Measurements from ENCODE around the gene OR2A7.
"Not testable (repeated sequence)": the region's sequence is repeated elsewhere in the genome, so short reads cannot be mapped to it uniquely, and the experiment has no call there.

DNA sequence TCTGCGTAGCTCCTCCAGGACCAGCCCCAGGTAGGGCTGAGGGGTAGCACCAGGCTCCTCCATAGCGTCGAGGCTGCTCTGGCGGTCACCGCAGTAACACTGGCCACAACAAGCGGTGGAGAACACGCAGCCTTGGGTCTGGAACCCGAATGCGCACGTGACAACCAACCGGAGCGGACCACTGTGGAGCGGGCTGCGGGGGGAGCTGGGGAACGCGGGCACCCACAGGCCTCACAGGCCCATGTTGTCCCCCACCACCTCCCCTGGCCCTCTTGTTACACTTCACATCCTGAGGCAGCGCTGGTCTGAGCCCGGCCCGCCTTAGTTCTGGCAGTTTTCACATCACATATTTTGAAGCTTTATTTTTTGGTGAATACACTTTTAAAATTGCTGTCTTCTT lies 4.6 kb upstream of the OR2A7 start, which contains the start of gene CTAGE8:
- TF ChIP-seq, protein P1, sequence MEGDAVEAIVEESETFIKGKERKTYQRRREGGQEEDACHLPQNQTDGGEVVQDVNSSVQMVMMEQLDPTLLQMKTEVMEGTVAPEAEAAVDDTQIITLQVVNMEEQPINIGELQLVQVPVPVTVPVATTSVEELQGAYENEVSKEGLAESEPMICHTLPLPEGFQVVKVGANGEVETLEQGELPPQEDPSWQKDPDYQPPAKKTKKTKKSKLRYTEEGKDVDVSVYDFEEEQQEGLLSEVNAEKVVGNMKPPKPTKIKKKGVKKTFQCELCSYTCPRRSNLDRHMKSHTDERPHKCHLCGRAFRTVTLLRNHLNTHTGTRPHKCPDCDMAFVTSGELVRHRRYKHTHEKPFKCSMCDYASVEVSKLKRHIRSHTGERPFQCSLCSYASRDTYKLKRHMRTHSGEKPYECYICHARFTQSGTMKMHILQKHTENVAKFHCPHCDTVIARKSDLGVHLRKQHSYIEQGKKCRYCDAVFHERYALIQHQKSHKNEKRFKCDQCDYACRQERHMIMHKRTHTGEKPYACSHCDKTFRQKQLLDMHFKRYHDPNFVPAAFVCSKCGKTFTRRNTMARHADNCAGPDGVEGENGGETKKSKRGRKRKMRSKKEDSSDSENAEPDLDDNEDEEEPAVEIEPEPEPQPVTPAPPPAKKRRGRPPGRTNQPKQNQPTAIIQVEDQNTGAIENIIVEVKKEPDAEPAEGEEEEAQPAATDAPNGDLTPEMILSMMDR (IDR thresholded peaks at IDR 0.05 in 4 of 5, conservative IDR thresholded peaks at IDR 0.05 in 1 of 5), result not testable (repeated sequence)
- not testable (repeated sequence) for TF ChIP-seq POLR2A (IDR thresholded peaks at IDR 0.05)

All from gastrocnemius medialis (tissue), 4 donors.